WTC11 (cell line): Measurements from ENCODE around the gene TMEM169. TPM values are rescaled to one million over a fixed set of nuclear protein-coding genes. Genes with fewer than 3 reads are reported as not detected.

Experiments
- ATAC-seq: fragments of 200-7000 bp; cut with Tn5 transposase; 2 replicates; pipeline ENCODE4 v1.10.0; 2021; ENCODE audit warnings: mild to moderate bottlenecking, moderate library complexity
- CTCF ChIA-PET: fragments of 300-600 bp; sonication (Branson Sonifier 250); formaldehyde crosslinking; loops from one replicate; lab custom pipeline; 2021; ENCODE audit warnings: antibody characterized with exemption; lab: Charles Lee
- POLR2A ChIA-PET: fragments of 350-600 bp; sonication (Branson Sonifier 250); formaldehyde crosslinking; loops from one replicate; lab custom pipeline; 2021; ENCODE audit warnings: antibody characterized with exemption; lab: Charles Lee
- DNase-seq: peaks from one replicate; pipeline ENCODE4 v3.0.0; 2021; ENCODE audit warnings: low spot score
- H3K27ac Mint-ChIP-seq: 2 replicates; pipeline ENCODE4 v1.8.0; 2021; ENCODE audit warnings: mixed read lengths
- H3K27me3 Mint-ChIP-seq: 2 replicates; pipeline ENCODE4 v1.8.0; 2021; ENCODE audit warnings: low read depth, mild to moderate bottlenecking, moderate library complexity, mixed read lengths
- H3K36me3 Mint-ChIP-seq: 2 replicates; pipeline ENCODE4 v1.8.0; 2021; ENCODE audit warnings: mixed read lengths
- H3K4me1 Mint-ChIP-seq: 2 replicates; pipeline ENCODE4 v1.8.0; 2022; ENCODE audit warnings: mixed read lengths
- H3K4me3 Mint-ChIP-seq: 2 replicates; pipeline ENCODE4 v1.8.0; 2021; ENCODE audit warnings: mild to moderate bottlenecking, moderate library complexity, mixed read lengths
- H3K9me3 Mint-ChIP-seq: 2 replicates; pipeline ENCODE4 v1.8.0; 2021; ENCODE audit warnings: mixed read lengths
- ATF3 ChIP-seq: sonication (generic); formaldehyde crosslinking; conservative IDR thresholded peaks from 2 replicates; pipeline ENCODE4 v1.8.1; 2022; ENCODE audit warnings: mild to moderate bottlenecking, missing genetic modification reagents
- ATF6 ChIP-seq: sonication (generic); formaldehyde crosslinking; IDR thresholded peaks from 2 replicates; pipeline ENCODE4 v1.8.1; 2023; ENCODE audit warnings: mild to moderate bottlenecking, missing genetic modification reagents
- CREB1 ChIP-seq: sonication (generic); formaldehyde crosslinking; IDR thresholded peaks from 2 replicates; pipeline ENCODE4 v1.8.0; 2023; ENCODE audit warnings: mild to moderate bottlenecking, missing genetic modification reagents
- FOXP1 ChIP-seq: sonication (generic); formaldehyde crosslinking; IDR thresholded peaks from 2 replicates; pipeline ENCODE4 v1.8.0; 2022; ENCODE audit warnings: missing genetic modification reagents, mild to moderate bottlenecking, moderate library complexity, borderline replicate concordance
- KAT7 ChIP-seq: sonication (generic); formaldehyde crosslinking; IDR thresholded peaks from 2 replicates; pipeline ENCODE4 v1.8.1; 2023; ENCODE audit warnings: missing genetic modification reagents, mild to moderate bottlenecking, borderline replicate concordance
- MLX ChIP-seq: sonication (generic); formaldehyde crosslinking; IDR thresholded peaks from 2 replicates; pipeline ENCODE4 v1.8.1; 2023; ENCODE audit warnings: mild to moderate bottlenecking, missing genetic modification reagents, moderate library complexity
- PREB ChIP-seq: sonication (generic); formaldehyde crosslinking; IDR thresholded peaks from 2 replicates; pipeline ENCODE4 v1.8.1; 2022; ENCODE audit warnings: mild to moderate bottlenecking, missing genetic modification reagents, moderate library complexity, borderline replicate concordance
- SMAD3 ChIP-seq: sonication (generic); formaldehyde crosslinking; IDR thresholded peaks from 2 replicates; pipeline ENCODE4 v1.8.0; 2022; ENCODE audit warnings: missing genetic modification reagents, mild to moderate bottlenecking, borderline replicate concordance
- TEAD4 ChIP-seq: sonication (generic); formaldehyde crosslinking; IDR thresholded peaks from 2 replicates; pipeline ENCODE4 v1.8.0; 2022; ENCODE audit warnings: mild to moderate bottlenecking, missing genetic modification reagents
- TP53 ChIP-seq: sonication (generic); formaldehyde crosslinking; IDR thresholded peaks from 2 replicates; pipeline ENCODE4 v1.8.1; 2023; ENCODE audit warnings: mild to moderate bottlenecking, missing genetic modification reagents
- ZNF121 ChIP-seq: sonication (generic); formaldehyde crosslinking; IDR thresholded peaks from 2 replicates; pipeline ENCODE4 v1.8.0; 2023; ENCODE audit warnings: missing genetic modification reagents
- total RNA-seq: library from RNA; stranded (reverse); gene quantifications from 3 replicates; pipeline ENCODE4 v1.2.3, GENCODE V29; 2021
- TF ChIP-seq, protein P1 (sequence below): fragments of 250-450 bp; sonication (Bioruptor Pico); IDR thresholded peaks from 2 replicates; pipeline ENCODE4 v1.8.0; 2021; ENCODE audit warnings: mild to moderate bottlenecking
- TF ChIP-seq, protein P2 (sequence below): sonication (generic); formaldehyde crosslinking; IDR thresholded peaks from 2 replicates; pipeline ENCODE4 v1.8.0; 2022; ENCODE audit warnings: mild to moderate bottlenecking, missing genetic modification reagents
- TF ChIP-seq, protein P3 (sequence below): sonication (generic); formaldehyde crosslinking; conservative IDR thresholded peaks from 2 replicates; pipeline ENCODE4 v1.8.1; 2023; ENCODE audit warnings: mild to moderate bottlenecking, low read depth, missing genetic modification reagents, moderate library complexity
- TF ChIP-seq, protein P4 (sequence below): sonication (generic); formaldehyde crosslinking; IDR thresholded peaks from 2 replicates; pipeline ENCODE4 v1.8.0; 2022; ENCODE audit warnings: missing genetic modification reagents

TMEM169 gene
- total RNA-seq, 1 experiment from 2014 or later, result 1.8 TPM

DNA sequence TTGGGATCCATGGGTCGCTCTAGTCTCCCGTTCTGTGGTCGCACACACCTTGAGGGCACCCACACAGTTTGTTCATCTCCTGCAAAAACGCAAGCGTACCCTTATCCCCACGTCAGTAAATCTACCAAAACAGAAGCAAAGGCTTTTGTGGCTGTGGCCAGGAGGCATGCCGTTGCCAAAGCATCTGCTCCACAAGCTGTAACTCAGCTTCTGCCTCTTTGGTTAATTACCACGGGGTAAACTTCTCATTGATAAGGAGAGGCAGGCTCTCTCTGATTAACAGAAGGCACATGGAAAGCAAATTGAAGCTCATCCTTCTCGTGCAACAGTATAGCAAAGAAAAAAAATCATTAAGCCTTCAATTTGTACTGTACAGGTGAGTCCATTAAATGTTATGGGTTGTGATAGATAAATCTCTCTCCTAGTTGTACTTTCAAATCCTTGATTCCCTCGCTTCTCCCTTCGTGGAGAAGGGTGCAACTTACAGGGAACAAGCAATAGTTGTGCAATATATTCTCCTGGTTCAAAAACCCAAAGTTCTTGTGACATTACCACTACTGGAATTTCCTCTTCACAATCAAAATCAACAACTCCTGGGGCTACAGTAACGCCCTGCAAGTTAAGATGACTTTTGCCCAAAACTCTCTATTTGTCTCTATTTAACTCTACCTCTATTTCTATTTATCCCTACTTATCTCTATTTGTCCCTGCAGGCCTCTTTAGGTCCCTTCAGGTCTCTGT, 10.4 kb upstream of the TMEM169 start:
- Mint-ChIP-seq H3K27me3 (no peaks in the 10 kb centered on the region), H3K9me3 (no peaks in the 10 kb centered on the region), H3K4me1 (0 out of 2 replicates have a peak, but pooled peaks cover 4% of the 10 kb centered on the region), H3K27ac (peak overlapping the region; percentile 8; the same call in 1 of the 2 replicates), H3K4me3 (no peak overlapping the region), H3K36me3 (no peaks in the 10 kb centered on the region)
- TF ChIP-seq SMAD3 (CRISPR knock-in tag), result no peak
- TF ChIP-seq, protein P1, sequence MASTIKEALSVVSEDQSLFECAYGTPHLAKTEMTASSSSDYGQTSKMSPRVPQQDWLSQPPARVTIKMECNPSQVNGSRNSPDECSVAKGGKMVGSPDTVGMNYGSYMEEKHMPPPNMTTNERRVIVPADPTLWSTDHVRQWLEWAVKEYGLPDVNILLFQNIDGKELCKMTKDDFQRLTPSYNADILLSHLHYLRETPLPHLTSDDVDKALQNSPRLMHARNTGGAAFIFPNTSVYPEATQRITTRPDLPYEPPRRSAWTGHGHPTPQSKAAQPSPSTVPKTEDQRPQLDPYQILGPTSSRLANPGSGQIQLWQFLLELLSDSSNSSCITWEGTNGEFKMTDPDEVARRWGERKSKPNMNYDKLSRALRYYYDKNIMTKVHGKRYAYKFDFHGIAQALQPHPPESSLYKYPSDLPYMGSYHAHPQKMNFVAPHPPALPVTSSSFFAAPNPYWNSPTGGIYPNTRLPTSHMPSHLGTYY, result no peak
- TF ChIP-seq TP53 (CRISPR knock-in tag), result no peak
- TF ChIP-seq, protein P2, sequence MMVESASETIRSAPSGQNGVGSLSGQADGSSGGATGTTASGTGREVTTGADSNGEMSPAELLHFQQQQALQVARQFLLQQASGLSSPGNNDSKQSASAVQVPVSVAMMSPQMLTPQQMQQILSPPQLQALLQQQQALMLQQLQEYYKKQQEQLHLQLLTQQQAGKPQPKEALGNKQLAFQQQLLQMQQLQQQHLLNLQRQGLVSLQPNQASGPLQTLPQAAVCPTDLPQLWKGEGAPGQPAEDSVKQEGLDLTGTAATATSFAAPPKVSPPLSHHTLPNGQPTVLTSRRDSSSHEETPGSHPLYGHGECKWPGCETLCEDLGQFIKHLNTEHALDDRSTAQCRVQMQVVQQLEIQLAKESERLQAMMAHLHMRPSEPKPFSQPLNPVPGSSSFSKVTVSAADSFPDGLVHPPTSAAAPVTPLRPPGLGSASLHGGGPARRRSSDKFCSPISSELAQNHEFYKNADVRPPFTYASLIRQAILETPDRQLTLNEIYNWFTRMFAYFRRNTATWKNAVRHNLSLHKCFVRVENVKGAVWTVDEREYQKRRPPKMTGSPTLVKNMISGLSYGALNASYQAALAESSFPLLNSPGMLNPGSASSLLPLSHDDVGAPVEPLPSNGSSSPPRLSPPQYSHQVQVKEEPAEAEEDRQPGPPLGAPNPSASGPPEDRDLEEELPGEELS (CRISPR knock-in tag), result no peak
- TF ChIP-seq TEAD4 (CRISPR knock-in tag), result no peak
- TF ChIP-seq KAT7 (CRISPR knock-in tag), result no peak
- no peak for TF ChIP-seq CREB1 (CRISPR knock-in tag)
- TF ChIP-seq ATF6 (CRISPR knock-in tag), result no peak
- TF ChIP-seq ATF3, result no peak
- TF ChIP-seq, protein P3, sequence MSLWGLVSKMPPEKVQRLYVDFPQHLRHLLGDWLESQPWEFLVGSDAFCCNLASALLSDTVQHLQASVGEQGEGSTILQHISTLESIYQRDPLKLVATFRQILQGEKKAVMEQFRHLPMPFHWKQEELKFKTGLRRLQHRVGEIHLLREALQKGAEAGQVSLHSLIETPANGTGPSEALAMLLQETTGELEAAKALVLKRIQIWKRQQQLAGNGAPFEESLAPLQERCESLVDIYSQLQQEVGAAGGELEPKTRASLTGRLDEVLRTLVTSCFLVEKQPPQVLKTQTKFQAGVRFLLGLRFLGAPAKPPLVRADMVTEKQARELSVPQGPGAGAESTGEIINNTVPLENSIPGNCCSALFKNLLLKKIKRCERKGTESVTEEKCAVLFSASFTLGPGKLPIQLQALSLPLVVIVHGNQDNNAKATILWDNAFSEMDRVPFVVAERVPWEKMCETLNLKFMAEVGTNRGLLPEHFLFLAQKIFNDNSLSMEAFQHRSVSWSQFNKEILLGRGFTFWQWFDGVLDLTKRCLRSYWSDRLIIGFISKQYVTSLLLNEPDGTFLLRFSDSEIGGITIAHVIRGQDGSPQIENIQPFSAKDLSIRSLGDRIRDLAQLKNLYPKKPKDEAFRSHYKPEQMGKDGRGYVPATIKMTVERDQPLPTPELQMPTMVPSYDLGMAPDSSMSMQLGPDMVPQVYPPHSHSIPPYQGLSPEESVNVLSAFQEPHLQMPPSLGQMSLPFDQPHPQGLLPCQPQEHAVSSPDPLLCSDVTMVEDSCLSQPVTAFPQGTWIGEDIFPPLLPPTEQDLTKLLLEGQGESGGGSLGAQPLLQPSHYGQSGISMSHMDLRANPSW (CRISPR knock-in tag), result no peak
- no peak for TF ChIP-seq PREB (CRISPR knock-in tag)
- no peak for TF ChIP-seq MLX (CRISPR knock-in tag)
- TF ChIP-seq FOXP1 (CRISPR knock-in tag), result no peak
- TF ChIP-seq, protein P4, sequence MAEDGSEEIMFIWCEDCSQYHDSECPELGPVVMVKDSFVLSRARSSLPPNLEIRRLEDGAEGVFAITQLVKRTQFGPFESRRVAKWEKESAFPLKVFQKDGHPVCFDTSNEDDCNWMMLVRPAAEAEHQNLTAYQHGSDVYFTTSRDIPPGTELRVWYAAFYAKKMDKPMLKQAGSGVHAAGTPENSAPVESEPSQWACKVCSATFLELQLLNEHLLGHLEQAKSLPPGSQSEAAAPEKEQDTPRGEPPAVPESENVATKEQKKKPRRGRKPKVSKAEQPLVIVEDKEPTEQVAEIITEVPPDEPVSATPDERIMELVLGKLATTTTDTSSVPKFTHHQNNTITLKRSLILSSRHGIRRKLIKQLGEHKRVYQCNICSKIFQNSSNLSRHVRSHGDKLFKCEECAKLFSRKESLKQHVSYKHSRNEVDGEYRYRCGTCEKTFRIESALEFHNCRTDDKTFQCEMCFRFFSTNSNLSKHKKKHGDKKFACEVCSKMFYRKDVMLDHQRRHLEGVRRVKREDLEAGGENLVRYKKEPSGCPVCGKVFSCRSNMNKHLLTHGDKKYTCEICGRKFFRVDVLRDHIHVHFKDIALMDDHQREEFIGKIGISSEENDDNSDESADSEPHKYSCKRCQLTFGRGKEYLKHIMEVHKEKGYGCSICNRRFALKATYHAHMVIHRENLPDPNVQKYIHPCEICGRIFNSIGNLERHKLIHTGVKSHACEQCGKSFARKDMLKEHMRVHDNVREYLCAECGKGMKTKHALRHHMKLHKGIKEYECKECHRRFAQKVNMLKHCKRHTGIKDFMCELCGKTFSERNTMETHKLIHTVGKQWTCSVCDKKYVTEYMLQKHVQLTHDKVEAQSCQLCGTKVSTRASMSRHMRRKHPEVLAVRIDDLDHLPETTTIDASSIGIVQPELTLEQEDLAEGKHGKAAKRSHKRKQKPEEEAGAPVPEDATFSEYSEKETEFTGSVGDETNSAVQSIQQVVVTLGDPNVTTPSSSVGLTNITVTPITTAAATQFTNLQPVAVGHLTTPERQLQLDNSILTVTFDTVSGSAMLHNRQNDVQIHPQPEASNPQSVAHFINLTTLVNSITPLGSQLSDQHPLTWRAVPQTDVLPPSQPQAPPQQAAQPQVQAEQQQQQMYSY (CRISPR knock-in tag), result no peak
- no peak for TF ChIP-seq ZNF121
- DNase-seq (no peak), ATAC-seq (no peak)
- ChIA-PET CTCF (interaction anchor here (2.0 kb wide), 1 partner anchor 43 kb away, joined by 8 read pairs; no protein-coding TSS in a partner anchor), POLR2A (no interaction called here)
